Hematopoietic multipotent progenitor cell treated with erythropoietin and hydrocortisone succinate and interleukin-3 and kit ligand, for 8 days (in vitro differentiated cells): ENCODE measurements around the gene PTCD1.
"Not testable (repeated sequence)": the region's sequence is repeated elsewhere in the genome, so short reads cannot be mapped to it uniquely, and the experiment has no call there.

Source experiments
- DNase-seq: peaks from one replicate; pipeline ENCODE4 v3.0.0-alpha.2; 2015

PTCD1 gene

GRCh38 chr7:99448855-99449254 is 10.3 kb upstream of the PTCD1 start:
- no peak for DNase-seq

GRCh38 chr7:99447943-99448342 is 9.3 kb upstream of the PTCD1 start:
- DNase-seq: peak; percentile 30

GRCh38 chr7:99446096-99446495 is 7.5 kb upstream of the PTCD1 start:
- DNase-seq: no peak

- DNase-seq: no peak
Observed at GRCh38 chr7:99440195-99440594, 1.6 kb upstream of the PTCD1 start.

- DNase-seq: no peak
Observed at GRCh38 chr7:99437946-99438572, 539 bp downstream of the PTCD1 start.

GRCh38 chr7:99433158-99433557 is 5.4 kb downstream of the PTCD1 start:
- no peak for DNase-seq

- DNase-seq: not testable (repeated sequence)
Observed at GRCh38 chr7:99431756-99432540, 6.7 kb downstream of the PTCD1 start.

GRCh38 chr7:99429756-99430155 is 8.8 kb downstream of the PTCD1 start:
- DNase-seq: no peak

GRCh38 chr7:99428972-99429566 is 9.5 kb downstream of the PTCD1 start:
- no peak for DNase-seq

GRCh38 chr7:99424932-99425730 is 13.5 kb downstream of the PTCD1 start:
- no peak for DNase-seq

- DNase-seq: no peak
Observed at GRCh38 chr7:99422625-99423024, 16.0 kb downstream of the PTCD1 start.

- DNase-seq: peak; percentile 66
Observed at GRCh38 chr7:99422186-99422585, 16.4 kb downstream of the PTCD1 start.

- DNase-seq: no peak
Observed at GRCh38 chr7:99420986-99421385, 17.6 kb downstream of the PTCD1 start.

- no peak for DNase-seq
Observed at GRCh38 chr7:99420213-99420612, 18.4 kb downstream of the PTCD1 start.

GRCh38 chr7:99419323-99420021 is 19.1 kb downstream of the PTCD1 start:
- no peak for DNase-seq

- DNase-seq: no peak
Observed at GRCh38 chr7:99418260-99418659, 20.3 kb downstream of the PTCD1 start.

- DNase-seq: peak; percentile 48
Observed at GRCh38 chr7:99415513-99416127, 23.0 kb downstream of the PTCD1 start.

- no peak for DNase-seq
Observed at GRCh38 chr7:99410635-99411034, 28.0 kb downstream of the PTCD1 start.

GRCh38 chr7:99409806-99410205 is 28.8 kb downstream of the PTCD1 start:
- DNase-seq: no peak

GRCh38 chr7:99409192-99409572 is 29.4 kb downstream of the PTCD1 start:
- DNase-seq: peak; percentile 43

- DNase-seq: peak; percentile 93
Observed at GRCh38 chr7:99408379-99409191, 30.0 kb downstream of the PTCD1 start, which contains the start of the genes BUD31 and PDAP1. Gene BUD31 (plus strand): TSS chr7:99408969. CDS start chr7:99411093, 2,124 bp downstream. Gene PDAP1 (minus strand): TSS chr7:99408597. CDS start chr7:99408548, 49 bp downstream.
